DND-41 (cell line): ENCODE data around the gene MRFAP1.
"Not testable (repeated sequence)": the region's sequence is repeated elsewhere in the genome, so short reads cannot be mapped to it uniquely, and the experiment has no call there.

ENCODE experiments used
- ATAC-seq: fragments of 200-7000 bp; cut with Tn5 transposase; 3 replicates; pipeline ENCODE4 v1.9.1; 2021; ENCODE audit warnings: low read depth; ENCODE audit not compliant: insufficient read depth
- DNase-seq: peaks from one replicate; pipeline ENCODE4 v3.0.0-alpha.2; 2020
- H2AFZ ChIP-seq: 2 replicates; pipeline ENCODE4 v1.6.0; 2012; ENCODE audit warnings: low read depth, low read length
- H3K27ac ChIP-seq: 2 replicates; pipeline ENCODE4 v1.5.1; 2012; ENCODE audit warnings: low read length, inconsistent platforms
- H3K27me3 ChIP-seq: fragments of 200-600 bp; sonication (generic); 2 replicates; pipeline ENCODE4 v1.6.0; 2012; ENCODE audit warnings: low read length, mild to moderate bottlenecking, inconsistent platforms; ENCODE audit not compliant: insufficient read depth, poor library complexity
- H3K36me3 ChIP-seq: 2 replicates; pipeline ENCODE4 v1.5.1; 2012; ENCODE audit warnings: low read length, inconsistent platforms; ENCODE audit not compliant: insufficient read depth
- H3K4me1 ChIP-seq: 2 replicates; pipeline ENCODE4 v1.5.1; 2012; ENCODE audit warnings: mild to moderate bottlenecking, low read length; ENCODE audit not compliant: insufficient read depth
- H3K4me2 ChIP-seq: 2 replicates; pipeline ENCODE4 v1.6.0; 2012; ENCODE audit warnings: mild to moderate bottlenecking, moderate library complexity, low read length, inconsistent platforms; ENCODE audit not compliant: insufficient read depth
- H3K4me3 ChIP-seq, 2 experiments: fragments of 200-600 bp in 1 of 2; shearing (Covaris generic) in 1 of 2; 2 replicates each; pipeline ENCODE4 v1.5.1; 2012 to 2016; ENCODE audit warnings: inconsistent platforms in 2 of 2, low read length in 2 of 2, mild to moderate bottlenecking in 2 of 2, low read depth in 1 of 2, moderate library complexity in 1 of 2
- H3K79me2 ChIP-seq: 2 replicates; pipeline ENCODE4 v1.6.0; 2012; ENCODE audit warnings: low read length, inconsistent platforms; ENCODE audit not compliant: insufficient read depth
- H3K9ac ChIP-seq: 2 replicates; pipeline ENCODE4 v1.6.0; 2012; ENCODE audit warnings: low read depth, mild to moderate bottlenecking, inconsistent platforms, low read length, moderate library complexity
- H3K9me3 ChIP-seq: 2 replicates; pipeline ENCODE4 v1.5.1; 2012; ENCODE audit warnings: low read length, moderate library complexity, mild to moderate bottlenecking, inconsistent platforms; ENCODE audit not compliant: insufficient read depth, severe bottlenecking
- H4K20me1 ChIP-seq: 2 replicates; pipeline ENCODE4 v1.6.0; 2012; ENCODE audit warnings: low read length; ENCODE audit not compliant: insufficient read depth
- EZH2 ChIP-seq: IDR thresholded peaks from 3 replicates; pipeline ENCODE4 v1.6.1; 2012; ENCODE audit warnings: borderline replicate concordance, low read depth, mild to moderate bottlenecking, moderate library complexity, low read length, inconsistent platforms; ENCODE audit not compliant: severe bottlenecking
- TF ChIP-seq, protein P1 (sequence below): IDR thresholded peaks from 2 replicates; pipeline ENCODE4 v1.5.1; 2012; ENCODE audit warnings: borderline replicate concordance, low read length, moderate library complexity, mild to moderate bottlenecking; ENCODE audit not compliant: poor library complexity, severe bottlenecking; ENCODE audit errors: extremely low read depth

MRFAP1 gene

DNA sequence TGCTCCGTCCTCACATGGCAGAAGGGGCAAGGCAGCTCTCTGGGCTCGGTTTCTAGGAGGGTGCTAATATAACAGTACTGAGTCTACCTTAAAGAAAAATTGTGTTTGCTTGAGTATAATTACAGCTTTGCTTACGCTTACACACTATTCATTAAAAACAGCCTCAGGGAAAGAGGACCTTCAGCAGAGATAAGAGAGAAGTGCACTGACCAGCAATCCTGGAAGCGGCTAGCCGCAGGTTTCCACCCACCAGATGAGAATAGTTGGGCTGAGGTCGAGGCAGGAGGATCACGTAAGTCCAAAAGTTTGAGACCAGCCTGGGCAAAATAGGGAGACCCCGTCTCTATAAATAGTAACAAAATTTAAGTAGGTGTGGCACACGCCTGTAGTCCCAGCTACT, 15.2 kb upstream of the MRFAP1 start:
- no peak overlapping the region for H3K27ac ChIP-seq
- no peaks in the 10 kb centered on the region for H3K9me3 ChIP-seq
- H3K27me3 ChIP-seq, result no peaks in the 10 kb centered on the region
- no peaks in the 10 kb centered on the region for H3K4me1 ChIP-seq
- H3K9ac ChIP-seq, result no peak overlapping the region
- H3K79me2 ChIP-seq, result peaks cover 7% of the 10 kb centered on the region; the same call in 1 of the 2 replicates
- H4K20me1 ChIP-seq, result peaks cover 3% of the 10 kb centered on the region
- H3K36me3 ChIP-seq, result peaks cover 4% of the 10 kb centered on the region
- DNase-seq, result no peak
- TF ChIP-seq, protein P1, sequence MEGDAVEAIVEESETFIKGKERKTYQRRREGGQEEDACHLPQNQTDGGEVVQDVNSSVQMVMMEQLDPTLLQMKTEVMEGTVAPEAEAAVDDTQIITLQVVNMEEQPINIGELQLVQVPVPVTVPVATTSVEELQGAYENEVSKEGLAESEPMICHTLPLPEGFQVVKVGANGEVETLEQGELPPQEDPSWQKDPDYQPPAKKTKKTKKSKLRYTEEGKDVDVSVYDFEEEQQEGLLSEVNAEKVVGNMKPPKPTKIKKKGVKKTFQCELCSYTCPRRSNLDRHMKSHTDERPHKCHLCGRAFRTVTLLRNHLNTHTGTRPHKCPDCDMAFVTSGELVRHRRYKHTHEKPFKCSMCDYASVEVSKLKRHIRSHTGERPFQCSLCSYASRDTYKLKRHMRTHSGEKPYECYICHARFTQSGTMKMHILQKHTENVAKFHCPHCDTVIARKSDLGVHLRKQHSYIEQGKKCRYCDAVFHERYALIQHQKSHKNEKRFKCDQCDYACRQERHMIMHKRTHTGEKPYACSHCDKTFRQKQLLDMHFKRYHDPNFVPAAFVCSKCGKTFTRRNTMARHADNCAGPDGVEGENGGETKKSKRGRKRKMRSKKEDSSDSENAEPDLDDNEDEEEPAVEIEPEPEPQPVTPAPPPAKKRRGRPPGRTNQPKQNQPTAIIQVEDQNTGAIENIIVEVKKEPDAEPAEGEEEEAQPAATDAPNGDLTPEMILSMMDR, result no peak
- no peak for TF ChIP-seq EZH2
- H3K4me3 ChIP-seq, result no peak overlapping the region
- no peak for ATAC-seq
- no peak overlapping the region for H3K4me2 ChIP-seq
- no peak overlapping the region for H2AFZ ChIP-seq

DNA sequence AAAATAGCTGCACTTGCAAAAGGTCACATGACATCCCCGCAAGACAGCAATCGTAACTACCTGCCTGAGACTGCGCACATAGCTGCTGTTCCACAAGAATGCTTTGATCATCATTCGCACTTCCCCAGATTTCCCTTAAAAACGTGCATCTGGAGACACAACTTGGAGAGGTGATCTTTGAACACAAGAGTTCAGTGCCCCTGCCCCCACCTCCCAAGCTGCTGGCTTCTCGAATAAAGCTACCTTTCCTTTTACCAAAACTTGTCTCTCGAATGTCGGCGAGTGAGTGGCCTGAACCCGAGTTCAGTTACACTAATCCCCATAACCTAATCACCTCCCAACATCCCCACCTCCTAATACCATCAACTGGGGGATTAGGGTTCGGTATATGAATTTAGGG, 14.4 kb upstream of the MRFAP1 start:
- Histone ChIP-seq H3K9me3 (no peaks in the 10 kb centered on the region), H3K27me3 (no peaks in the 10 kb centered on the region), H3K4me2 (no peak overlapping the region), H3K4me3 (no peak overlapping the region), H3K79me2 (peaks cover 4% of the 10 kb centered on the region; the same call in 1 of the 2 replicates), H3K27ac (no peak overlapping the region), H3K4me1 (no peaks in the 10 kb centered on the region), H3K9ac (no peak overlapping the region), H3K36me3 (peaks cover 2% of the 10 kb centered on the region; the same call in 1 of the 2 replicates), H2AFZ (no peak overlapping the region), H4K20me1 (no peaks in the 10 kb centered on the region)
- DNase-seq (no peak), ATAC-seq (no peak)
- no peak for TF ChIP-seq EZH2
- TF ChIP-seq, protein P1, result no peak

DNA sequence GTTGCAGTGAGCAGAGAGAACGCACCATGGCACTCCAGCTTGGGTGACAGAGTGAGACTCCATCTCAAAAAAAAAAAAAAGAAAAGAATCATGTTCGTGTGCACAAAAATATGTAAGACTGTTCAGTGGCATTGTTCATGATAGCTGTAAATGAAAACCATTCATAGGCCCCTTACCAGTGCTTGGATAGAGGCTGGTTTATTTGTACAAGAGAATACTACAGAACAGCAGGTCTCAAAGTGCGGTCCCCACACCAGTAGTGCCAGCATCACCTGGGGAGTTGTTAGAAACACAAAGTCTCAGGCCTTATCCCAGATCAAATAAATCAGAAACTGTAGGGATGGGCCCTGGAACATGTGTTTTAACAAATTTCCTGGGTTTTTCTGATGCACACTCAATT, 12.7 kb upstream of the MRFAP1 start:
- no peak for DNase-seq
- no peak overlapping the region for H3K9ac ChIP-seq
- no peaks in the 10 kb centered on the region for H4K20me1 ChIP-seq
- no peaks in the 10 kb centered on the region for H3K27me3 ChIP-seq
- H3K4me1 ChIP-seq, result peaks cover under 1% of the 10 kb centered on the region
- no peak overlapping the region for H3K27ac ChIP-seq
- H2AFZ ChIP-seq, result no peak overlapping the region
- no peak overlapping the region for H3K4me2 ChIP-seq
- H3K79me2 ChIP-seq, result peaks cover 5% of the 10 kb centered on the region; the same call in 1 of the 2 replicates
- ATAC-seq, result no peak
- TF ChIP-seq, protein P1, result no peak
- TF ChIP-seq EZH2, result no peak
- H3K9me3 ChIP-seq, result no peaks in the 10 kb centered on the region
- H3K36me3 ChIP-seq, result no peaks in the 10 kb centered on the region
- H3K4me3 ChIP-seq, result no peak overlapping the region

DNA sequence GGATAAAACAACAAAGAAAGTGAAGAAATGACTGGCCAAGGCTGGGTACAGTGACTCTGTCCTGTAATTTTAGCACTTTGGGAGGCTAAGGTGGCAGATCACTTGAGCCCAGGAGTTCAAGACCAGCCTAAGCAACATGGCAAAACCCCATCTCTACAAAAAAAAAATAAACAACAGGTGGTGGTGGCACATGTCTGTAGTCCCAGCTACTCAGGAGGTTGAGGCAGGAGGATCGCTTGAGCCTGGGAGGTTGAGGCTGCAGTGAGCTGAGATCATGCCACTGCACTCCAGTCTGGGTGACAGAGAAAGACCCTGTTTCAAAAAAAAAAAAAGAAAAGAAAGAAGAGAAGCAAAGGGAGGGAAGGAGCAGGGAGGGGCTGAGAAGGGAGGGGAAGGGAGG, 12.0 kb upstream of the MRFAP1 start:
- H3K9me3 ChIP-seq, H2AFZ ChIP-seq, H3K4me2 ChIP-seq, DNase-seq, H3K27ac ChIP-seq, H3K4me3 ChIP-seq, H3K9ac ChIP-seq, H3K36me3 ChIP-seq, ATAC-seq, H4K20me1 ChIP-seq, H3K27me3 ChIP-seq, H3K4me1 ChIP-seq: not testable (repeated sequence)
- H3K79me2 ChIP-seq, result peaks cover 10% of the 10 kb centered on the region; the same call in 1 of the 2 replicates
